Measurements from ENCODE around the gene EGR4. TPM values are rescaled to one million over a fixed set of nuclear protein-coding genes. Genes with fewer than 3 reads are reported as not detected.

Gene EGR4
- polyA plus RNA-seq, 2 of the 4 experiments (the other 2 are of a cell fraction), result 0.03 TPM; not detected in 1

DNA sequence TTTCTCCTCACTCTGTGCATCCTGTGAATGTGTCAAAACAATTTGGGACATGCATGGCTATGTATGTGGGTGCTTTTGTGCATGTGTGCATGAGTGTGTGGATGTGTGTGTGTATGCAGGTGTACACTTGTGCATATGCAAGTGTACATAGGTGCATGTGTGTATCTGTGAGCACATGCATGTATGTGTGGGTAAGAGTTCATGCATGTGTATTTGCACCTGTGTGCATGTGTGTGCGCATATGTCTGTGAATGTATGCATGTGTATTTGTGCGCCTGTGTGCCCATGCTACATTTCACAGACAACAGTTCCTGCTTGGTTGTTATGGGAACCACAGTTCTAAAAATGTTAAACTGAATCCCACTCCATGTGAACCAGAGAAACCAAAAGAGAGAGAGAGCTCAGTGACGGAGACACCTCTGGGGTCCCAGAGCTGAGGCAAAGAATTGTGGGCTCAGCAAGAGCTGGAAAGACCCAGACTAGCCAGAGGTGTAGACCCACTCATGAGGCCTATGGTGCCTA is 7.2 kb downstream of the EGR4 start:
- Histone ChIP-seq H3K4me3 (no peak overlapping the region), H3K4me2 (no peak overlapping the region), H3K27ac (no peak overlapping the region), H3K4me1 (peaks cover 13% of the 10 kb centered on the region; the same call in 2 of the 3 replicates), H3K9me3 (no peaks in the 10 kb centered on the region)
- no peak for TF ChIP-seq HOXB13 (CRISPR knock-in tag; IDR thresholded peaks at IDR 0.05; ENCODE audit: low read depth)
- TF ChIP-seq CBX2 (IDR thresholded peaks at IDR 0.05; ENCODE audit: borderline replicate concordance, low read depth), result no peak
- TF ChIP-seq ZSCAN20 (CRISPR knock-in tag; IDR thresholded peaks at IDR 0.05), result no peak
- TF ChIP-seq POLR2AphosphoS2 (conservative IDR thresholded peaks at IDR 0.05; ENCODE audit: low read length), result no peak
- no peak for TF ChIP-seq BHLHE40 (IDR thresholded peaks at IDR 0.05; ENCODE audit: low read depth, low read length)
- no peak for TF ChIP-seq ZNF302 (CRISPR knock-in tag; IDR thresholded peaks at IDR 0.05)
- TF ChIP-seq NPAS2 (CRISPR knock-in tag; IDR thresholded peaks at IDR 0.05; ENCODE audit: borderline replicate concordance), result no peak
- 80% methylated on average over 3 of the region's 3 CpGs for WGBS (ENCODE audit: missing lambda C conversion rate)
- DNase-seq (ENCODE audit: low read depth in 1 of 2, low spot score in 1 of 2), result no peak
- FAIRE-seq, result no peak
- no peak for ATAC-seq
- ChIA-PET POLR2A (no interaction called here), CTCF (interaction anchor here (0.6 to 8.9 kb wide), 4 partner anchors 7 to 134 kb away, joined by 3 to 107 read pairs (median 4); no protein-coding TSS in a partner anchor)

DNA sequence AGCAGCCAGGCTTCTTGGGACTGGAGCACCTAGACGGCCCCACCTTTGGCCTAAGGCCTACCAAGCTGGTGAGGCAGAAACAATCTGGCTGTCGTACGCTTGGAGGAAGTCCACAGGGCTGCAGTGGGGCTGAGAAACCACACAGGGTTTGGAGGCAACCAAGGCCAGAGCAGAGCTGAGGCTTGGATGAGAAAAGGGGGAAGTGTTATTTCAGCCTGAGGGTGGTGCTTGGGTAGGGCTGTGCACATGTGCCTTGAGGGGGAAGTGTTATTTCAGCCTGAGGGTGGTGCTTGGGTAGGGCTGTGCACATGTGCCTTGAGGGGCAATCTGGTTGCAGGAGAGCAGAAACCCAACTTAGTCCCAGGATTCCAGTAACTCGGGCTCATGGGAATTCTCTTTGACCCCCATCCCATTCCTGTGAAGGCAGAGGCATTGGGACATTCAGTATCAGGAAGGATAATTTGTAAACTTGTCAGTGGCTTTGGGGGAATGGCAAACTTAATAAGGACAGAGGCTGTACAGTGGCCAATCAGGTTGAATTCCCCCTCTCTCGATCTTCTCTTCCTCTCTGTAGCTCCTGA is 8.1 kb downstream of the EGR4 start:
- H3K4me2 ChIP-seq, result peak overlapping the region; percentile 81
- ATAC-seq, result peak; percentile 9 to 10; a peak in 3 of 6 replicates
- H3K9me3 ChIP-seq, result no peaks in the 10 kb centered on the region
- WGBS (ENCODE audit: missing lambda C conversion rate), result 81% methylated on average over 5 of the region's 5 CpGs
- POLR2A ChIA-PET, result no interaction called here
- H3K27ac ChIP-seq, result peak overlapping the region; percentile 78 to 90; a peak in 4 of 6 replicates
- CTCF ChIA-PET, result interaction anchor here (1.2 kb wide), 1 partner anchor 32 kb away, joined by 3 read pairs; no protein-coding TSS in a partner anchor
- no peak for FAIRE-seq
- H3K4me1 ChIP-seq, result peaks cover 12% of the 10 kb centered on the region; the same call in 1 of the 3 replicates
- TF ChIP-seq EHMT2 (IDR thresholded peaks at IDR 0.05; ENCODE audit: low read depth), result no peak
- peak overlapping the region; percentile 77 for H3K4me3 ChIP-seq
- no peak for DNase-seq (ENCODE audit: low read depth in 1 of 2, low spot score in 1 of 2)

GRCh38 chr2:73284296-73285158 is 8.8 kb downstream of the EGR4 start, which contains the start of gene FBXO41:
FBXO41 (minus strand) TSS chr2:73284478; CDS start chr2:73269630, 14,848 bp downstream.
- CTCF ChIA-PET, result no interaction called here
- ATAC-seq (peak; percentile 73 to 89), FAIRE-seq (no peak), DNase-seq (ENCODE audit: low read depth in 1 of 2, low spot score in 1 of 2) (peak; percentile 48 to 56)
- H3K4me2 ChIP-seq, result peak within 1 kb of the TSS; percentile 81
- POLR2A ChIA-PET, result interaction anchor here (0.8 kb wide), 1 partner anchor 51 kb away, joined by 3 read pairs; the partner anchor contains the start of gene PRADC1
- H3K4me1 ChIP-seq, result peaks cover 12% of the 10 kb centered on the region; the same call in 1 of the 3 replicates
- WGBS (ENCODE audit: missing lambda C conversion rate), result 45% methylated on average over 8 of the region's 69 CpGs
- peak within 1 kb of the TSS; percentile 77 for H3K4me3 ChIP-seq
- TF ChIP-seq HDAC2 (IDR thresholded peaks at IDR 0.05) (no peak), POLR2A (IDR thresholded peaks at IDR 0.05; ENCODE audit: low read length) (0 out of 2 replicates have a peak, but pooled peaks have one; percentile 24), RARB (CRISPR knock-in tag; IDR thresholded peaks at IDR 0.05) (no peak), PHF8 (IDR thresholded peaks at IDR 0.05; ENCODE audit: borderline replicate concordance, low read depth) (peak; percentile 66; the same call in 1 of the 2 replicates), MAX (IDR thresholded peaks at IDR 0.05) (peak; percentile 65)
- H3K9me3 ChIP-seq, result no peaks in the 10 kb centered on the region
- peak within 1 kb of the TSS; percentile 78 to 90 for H3K27ac ChIP-seq

DNA sequence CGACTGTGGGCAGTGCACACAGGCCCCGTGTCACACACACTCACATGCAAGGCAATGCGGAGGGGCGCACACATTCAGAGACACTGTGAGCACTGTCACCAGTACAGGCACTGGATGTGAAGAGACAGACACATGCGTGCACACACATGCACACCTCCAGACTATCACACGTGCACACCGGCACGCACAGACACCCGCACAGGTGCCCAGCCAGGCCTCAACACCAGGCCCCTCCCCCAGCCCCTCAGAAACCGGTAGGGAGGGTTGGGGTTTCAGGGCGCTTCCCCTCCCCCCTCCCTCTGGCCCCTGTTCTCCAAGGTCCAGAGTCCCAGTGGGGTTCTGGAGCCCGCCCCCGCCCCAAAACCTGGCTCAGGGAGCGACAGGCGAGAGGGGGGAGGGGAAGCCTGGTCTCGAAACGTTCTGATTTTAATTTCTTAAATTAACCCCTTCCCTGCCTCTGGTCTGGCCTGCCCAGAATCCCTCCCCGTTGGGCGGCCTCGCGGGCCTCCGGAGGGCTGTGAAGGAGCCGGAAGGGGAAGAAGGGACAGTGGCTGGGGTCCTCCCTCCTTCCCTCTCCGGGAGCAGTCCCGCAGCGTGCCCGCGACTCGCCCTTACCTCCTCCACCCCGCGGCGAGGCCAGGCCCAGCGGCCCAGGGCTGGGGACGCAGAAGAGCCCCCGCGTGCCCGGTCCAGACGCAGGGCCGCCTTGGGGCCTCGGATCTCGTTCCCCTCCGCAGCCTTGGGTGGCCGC is 9.6 kb downstream of the EGR4 start:
- no peak for DNase-seq (ENCODE audit: low read depth in 1 of 2, low spot score in 1 of 2)
- Histone ChIP-seq H3K9me3 (no peaks in the 10 kb centered on the region), H3K4me1 (peaks cover 12% of the 10 kb centered on the region; the same call in 1 of the 3 replicates), H3K4me2 (peak overlapping the region; percentile 81), H3K27ac (peak overlapping the region; percentile 78 to 90), H3K4me3 (peak overlapping the region; percentile 77)
- no peak for FAIRE-seq
- ATAC-seq, result peak; percentile 36 to 70
- TF ChIP-seq, protein P1, sequence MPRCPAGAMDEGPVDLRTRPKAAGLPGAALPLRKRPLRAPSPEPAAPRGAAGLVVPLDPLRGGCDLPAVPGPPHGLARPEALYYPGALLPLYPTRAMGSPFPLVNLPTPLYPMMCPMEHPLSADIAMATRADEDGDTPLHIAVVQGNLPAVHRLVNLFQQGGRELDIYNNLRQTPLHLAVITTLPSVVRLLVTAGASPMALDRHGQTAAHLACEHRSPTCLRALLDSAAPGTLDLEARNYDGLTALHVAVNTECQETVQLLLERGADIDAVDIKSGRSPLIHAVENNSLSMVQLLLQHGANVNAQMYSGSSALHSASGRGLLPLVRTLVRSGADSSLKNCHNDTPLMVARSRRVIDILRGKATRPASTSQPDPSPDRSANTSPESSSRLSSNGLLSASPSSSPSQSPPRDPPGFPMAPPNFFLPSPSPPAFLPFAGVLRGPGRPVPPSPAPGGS (IDR thresholded peaks at IDR 0.05), result no peak
- TF ChIP-seq RNF2 (IDR thresholded peaks at IDR 0.05; ENCODE audit: borderline replicate concordance, low read depth) (peak; percentile 36; the same call in 1 of the 2 replicates), CHD4 (IDR thresholded peaks at IDR 0.05; ENCODE audit: borderline replicate concordance) (no peak), ZSCAN20 (CRISPR knock-in tag; IDR thresholded peaks at IDR 0.05) (no peak), FOXS1 (CRISPR knock-in tag; IDR thresholded peaks at IDR 0.05) (no peak), MAZ (IDR thresholded peaks at IDR 0.05; ENCODE audit: borderline replicate concordance, low read depth, low read length) (no peak), PHF8 (IDR thresholded peaks at IDR 0.05; ENCODE audit: borderline replicate concordance, low read depth) (peak; percentile 82; the same call in 1 of the 2 replicates)
- TF ChIP-seq, protein P2, sequence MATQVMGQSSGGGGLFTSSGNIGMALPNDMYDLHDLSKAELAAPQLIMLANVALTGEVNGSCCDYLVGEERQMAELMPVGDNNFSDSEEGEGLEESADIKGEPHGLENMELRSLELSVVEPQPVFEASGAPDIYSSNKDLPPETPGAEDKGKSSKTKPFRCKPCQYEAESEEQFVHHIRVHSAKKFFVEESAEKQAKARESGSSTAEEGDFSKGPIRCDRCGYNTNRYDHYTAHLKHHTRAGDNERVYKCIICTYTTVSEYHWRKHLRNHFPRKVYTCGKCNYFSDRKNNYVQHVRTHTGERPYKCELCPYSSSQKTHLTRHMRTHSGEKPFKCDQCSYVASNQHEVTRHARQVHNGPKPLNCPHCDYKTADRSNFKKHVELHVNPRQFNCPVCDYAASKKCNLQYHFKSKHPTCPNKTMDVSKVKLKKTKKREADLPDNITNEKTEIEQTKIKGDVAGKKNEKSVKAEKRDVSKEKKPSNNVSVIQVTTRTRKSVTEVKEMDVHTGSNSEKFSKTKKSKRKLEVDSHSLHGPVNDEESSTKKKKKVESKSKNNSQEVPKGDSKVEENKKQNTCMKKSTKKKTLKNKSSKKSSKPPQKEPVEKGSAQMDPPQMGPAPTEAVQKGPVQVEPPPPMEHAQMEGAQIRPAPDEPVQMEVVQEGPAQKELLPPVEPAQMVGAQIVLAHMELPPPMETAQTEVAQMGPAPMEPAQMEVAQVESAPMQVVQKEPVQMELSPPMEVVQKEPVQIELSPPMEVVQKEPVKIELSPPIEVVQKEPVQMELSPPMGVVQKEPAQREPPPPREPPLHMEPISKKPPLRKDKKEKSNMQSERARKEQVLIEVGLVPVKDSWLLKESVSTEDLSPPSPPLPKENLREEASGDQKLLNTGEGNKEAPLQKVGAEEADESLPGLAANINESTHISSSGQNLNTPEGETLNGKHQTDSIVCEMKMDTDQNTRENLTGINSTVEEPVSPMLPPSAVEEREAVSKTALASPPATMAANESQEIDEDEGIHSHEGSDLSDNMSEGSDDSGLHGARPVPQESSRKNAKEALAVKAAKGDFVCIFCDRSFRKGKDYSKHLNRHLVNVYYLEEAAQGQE (IDR thresholded peaks at IDR 0.05), result no peak
- POLR2A ChIA-PET, result interaction anchor here (0.8 kb wide), 1 partner anchor 51 kb away, joined by 3 read pairs; the partner anchor contains the start of gene PRADC1
- WGBS (ENCODE audit: missing lambda C conversion rate), result 21% methylated on average over 20 of the region's 43 CpGs
- CTCF ChIA-PET, result interaction anchor here (3.4 to 8.8 kb wide), 2 partner anchors 7 to 12 kb away, joined by 13 to 107 read pairs; partner anchors contain the start of gene EGR4
